Colonic mucosa (tissue), 4 donors: ENCODE measurements around the gene SAP30L. TPM values are rescaled to one million over a fixed set of nuclear protein-coding genes. Genes with fewer than 3 reads are reported as not detected.

Experiments used
- DNase-seq: peaks from one replicate; pipeline ENCODE4 v3.0.0-alpha.2; 2020
- H3K27ac ChIP-seq: fragments of 200-600 bp; one replicate; pipeline ENCODE4 v1.8.0; 2021
- H3K27me3 ChIP-seq: fragments of 200-600 bp; one replicate; pipeline ENCODE4 v1.8.0; 2021
- H3K36me3 ChIP-seq: fragments of 200-600 bp; one replicate; pipeline ENCODE4 v1.8.0; 2021
- H3K4me1 ChIP-seq: fragments of 200-600 bp; one replicate; pipeline ENCODE4 v1.8.0; 2021; ENCODE audit warnings: mild to moderate bottlenecking
- H3K4me3 ChIP-seq: fragments of 200-600 bp; one replicate; pipeline ENCODE4 v1.8.0; 2021
- H3K9ac ChIP-seq, 2 donors: one replicate each; pipeline ENCODE4 v1.7.0; 2013; ENCODE audit warnings: control low read depth in 2 of 2, low read depth in 2 of 2, low read length in 2 of 2
- H3K9me3 ChIP-seq: fragments of 200-600 bp; one replicate; pipeline ENCODE4 v1.8.0; 2021
- CTCF ChIP-seq: fragments of 200-600 bp; IDR thresholded peaks from one replicate; pipeline ENCODE4 v1.8.0; 2022; ENCODE audit warnings: antibody characterized with exemption, mild to moderate bottlenecking
- intact Hi-C: fragments of 100-400 bp; cut with DNase I; formaldehyde crosslinking; loops from one replicate; pipeline ENCODE4 v1.14.1; 2022
- total RNA-seq, 2 donors: library from RNA; stranded (reverse); fragmentation: NEBNext Ultra II Directional in 1 of 2; extraction: Animal tissue kit (Norgen Biotek cat#: 25700) in 1 of 2; gene quantifications; one replicate each; pipeline ENCODE4 v1.2.1, GENCODE V29; 2021
- donor health status: healthy.
- donor health status: DM: no; HTN: no; CAD: no.
- donor health status: DM: no; HTN: no; CAD: no.

The SAP30L gene
- total RNA-seq, 2 donors from 2014 or later: 38.2 to 47.0 TPM

GRCh38 chr5:154430961-154431630 lies 14.7 kb upstream of the SAP30L start:
- no peak overlapping the region for H3K4me3 ChIP-seq
- no peaks in the 10 kb centered on the region for H3K27me3 ChIP-seq
- no peak for TF ChIP-seq CTCF
- intact Hi-C loops: no loop called here
- DNase-seq: no peak
- no peak overlapping the region for H3K27ac ChIP-seq
- no peak overlapping the region for H3K9ac ChIP-seq
- no peaks in the 10 kb centered on the region for H3K4me1 ChIP-seq
- no peaks in the 10 kb centered on the region for H3K9me3 ChIP-seq
- H3K36me3 ChIP-seq: no peaks in the 10 kb centered on the region

DNA sequence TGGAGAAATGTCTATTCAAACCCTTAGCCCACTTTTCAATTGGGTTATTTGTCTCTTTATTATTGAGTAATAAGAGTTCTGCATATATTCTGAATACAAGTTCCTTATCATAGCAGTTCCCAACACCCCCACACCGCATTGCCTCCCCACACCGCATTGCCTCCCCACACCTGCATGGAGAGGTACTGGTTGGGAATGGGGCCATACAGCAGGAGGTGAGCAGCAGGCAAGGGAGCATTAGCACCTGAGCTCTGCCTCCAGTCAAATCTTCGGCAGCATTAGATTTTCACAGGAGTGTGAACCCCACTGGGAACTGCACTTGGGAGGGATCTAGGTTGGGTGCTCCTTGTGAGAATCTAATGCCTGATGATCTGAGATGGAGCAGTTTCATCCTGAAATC lies 10.6 kb upstream of the SAP30L start:
- no peak for DNase-seq
- intact Hi-C loops: no loop called here
- H3K9ac ChIP-seq: no peak overlapping the region
- H3K27me3 ChIP-seq: no peaks in the 10 kb centered on the region
- H3K27ac ChIP-seq: no peak overlapping the region
- no peak for TF ChIP-seq CTCF
- no peaks in the 10 kb centered on the region for H3K4me1 ChIP-seq
- H3K9me3 ChIP-seq: no peaks in the 10 kb centered on the region
- H3K4me3 ChIP-seq: no peak overlapping the region
- H3K36me3 ChIP-seq: no peaks in the 10 kb centered on the region

GRCh38 chr5:154437281-154437965 lies 8.4 kb upstream of the SAP30L start:
- intact Hi-C loops: no loop called here
- no peak overlapping the region for H3K27ac ChIP-seq
- no peak for DNase-seq
- H3K4me3 ChIP-seq: no peak overlapping the region
- no peaks in the 10 kb centered on the region for H3K9me3 ChIP-seq
- H3K4me1 ChIP-seq: no peaks in the 10 kb centered on the region
- TF ChIP-seq CTCF: no peak
- H3K27me3 ChIP-seq: no peaks in the 10 kb centered on the region
- no peaks in the 10 kb centered on the region for H3K36me3 ChIP-seq
- H3K9ac ChIP-seq: no peak overlapping the region

DNA sequence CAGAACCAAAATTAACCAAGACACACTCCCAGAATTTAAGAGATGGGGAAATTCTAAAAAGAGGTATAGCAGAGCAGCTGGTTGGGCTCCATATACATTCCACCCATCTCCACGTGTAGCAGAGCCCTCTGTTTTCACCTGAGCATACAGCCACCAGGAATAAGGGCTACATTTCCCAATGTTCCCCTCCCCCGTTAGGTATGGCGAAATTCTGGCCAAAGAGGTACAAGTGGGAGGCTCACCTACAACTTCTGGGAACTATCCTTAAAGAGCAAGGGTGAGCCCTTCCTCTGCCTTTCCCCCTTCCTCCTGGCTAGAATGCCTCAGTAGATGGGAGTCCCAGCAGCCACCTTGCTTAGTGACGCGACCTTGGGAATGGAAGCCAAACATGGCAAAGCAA lies 5.3 kb upstream of the SAP30L start:
- TF ChIP-seq CTCF: no peak
- H3K27me3 ChIP-seq: no peaks in the 10 kb centered on the region
- no peak for DNase-seq
- H3K4me1 ChIP-seq: no peaks in the 10 kb centered on the region
- no peak overlapping the region for H3K4me3 ChIP-seq
- no peak overlapping the region for H3K9ac ChIP-seq
- intact Hi-C loops: no loop called here
- no peaks in the 10 kb centered on the region for H3K36me3 ChIP-seq
- no peaks in the 10 kb centered on the region for H3K9me3 ChIP-seq
- no peak overlapping the region for H3K27ac ChIP-seq

DNA sequence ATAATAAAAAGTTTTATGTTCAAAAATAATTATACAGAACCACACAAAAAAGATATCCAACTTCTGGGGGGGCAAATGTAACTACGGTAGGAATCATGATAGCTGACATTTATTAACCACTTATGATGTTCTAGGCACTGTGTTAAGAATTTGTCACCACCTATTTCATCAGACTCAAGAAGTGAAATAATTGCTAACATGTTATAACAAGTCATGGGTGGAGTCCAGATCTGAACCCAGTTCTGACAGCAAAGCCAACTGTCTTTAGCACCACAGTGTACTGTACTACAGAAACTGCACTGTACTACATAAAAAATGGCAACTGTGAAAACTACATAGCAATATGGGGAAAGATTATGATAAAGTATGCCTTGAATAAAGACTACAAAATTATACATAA lies 3.0 kb upstream of the SAP30L start:
- TF ChIP-seq CTCF: no peak
- H3K27me3 ChIP-seq: no peaks in the 10 kb centered on the region
- DNase-seq: no peak
- H3K9ac ChIP-seq: no peak overlapping the region
- no peak overlapping the region for H3K27ac ChIP-seq
- no peaks in the 10 kb centered on the region for H3K9me3 ChIP-seq
- H3K4me3 ChIP-seq: no peak overlapping the region
- intact Hi-C loops: no loop called here
- H3K36me3 ChIP-seq: no peaks in the 10 kb centered on the region
- H3K4me1 ChIP-seq: peaks cover 5% of the 10 kb centered on the region
